HG03565 (cell line): ENCODE data around the gene XYLT1.
"Not testable (repeated sequence)": the region's sequence is repeated elsewhere in the genome, so short reads cannot be mapped to it uniquely, and the experiment has no call there.

Experiments used
- ATAC-seq: cut with Tn5 transposase; IDR thresholded peaks from one replicate; pipeline ENCODE4 v1.9.1; 2021; ENCODE audit warnings: mild to moderate bottlenecking, moderate library complexity; ENCODE audit not compliant: unreplicated experiment

The XYLT1 gene

GRCh38 chr16:17316005-17316404, 154.8 kb downstream of the XYLT1 start:
- ATAC-seq = no peak

GRCh38 chr16:17313793-17314547, 156.8 kb downstream of the XYLT1 start:
- no peak for ATAC-seq

- no peak for ATAC-seq
Measured at GRCh38 chr16:17313085-17313611, 157.6 kb downstream of the XYLT1 start.

GRCh38 chr16:17312094-17312710, 158.6 kb downstream of the XYLT1 start:
- ATAC-seq = no peak

GRCh38 chr16:17311333-17312093, 159.2 kb downstream of the XYLT1 start:
- no peak for ATAC-seq

- ATAC-seq = no peak
Measured at GRCh38 chr16:17309510-17309909, 161.2 kb downstream of the XYLT1 start.

- ATAC-seq = no peak
Measured at GRCh38 chr16:17308186-17308585, 162.6 kb downstream of the XYLT1 start.

- no peak for ATAC-seq
Measured at GRCh38 chr16:17307504-17307903, 163.3 kb downstream of the XYLT1 start.

- ATAC-seq = no peak
Measured at GRCh38 chr16:17306745-17307144, 164.0 kb downstream of the XYLT1 start.

GRCh38 chr16:17306211-17306610, 164.5 kb downstream of the XYLT1 start:
- not testable (repeated sequence) for ATAC-seq

- no peak for ATAC-seq
Measured at GRCh38 chr16:17305694-17306093, 165.1 kb downstream of the XYLT1 start.

GRCh38 chr16:17304491-17305119, 166.2 kb downstream of the XYLT1 start:
- ATAC-seq = no peak

- no peak for ATAC-seq
Measured at GRCh38 chr16:17304106-17304490, 166.7 kb downstream of the XYLT1 start.

GRCh38 chr16:17303101-17303500, 167.7 kb downstream of the XYLT1 start:
- ATAC-seq = no peak

- ATAC-seq = no peak
Measured at GRCh38 chr16:17302620-17303019, 168.1 kb downstream of the XYLT1 start.

- peak; percentile 4 for ATAC-seq
Measured at GRCh38 chr16:17302214-17302613, 168.5 kb downstream of the XYLT1 start.

GRCh38 chr16:17301593-17302135, 169.1 kb downstream of the XYLT1 start:
- ATAC-seq = peak; percentile 83

- ATAC-seq = no peak
Measured at GRCh38 chr16:17301184-17301583, 169.6 kb downstream of the XYLT1 start.

GRCh38 chr16:17299790-17300189, 171.0 kb downstream of the XYLT1 start:
- ATAC-seq = no peak

- no peak for ATAC-seq
Measured at GRCh38 chr16:17298238-17298637, 172.5 kb downstream of the XYLT1 start.

GRCh38 chr16:17296431-17296830, 174.3 kb downstream of the XYLT1 start:
- no peak for ATAC-seq
